Ishikawa (cell line): ENCODE measurements around the gene ATP9B.

Experiments
- CEBPB ChIP-seq: IDR thresholded peaks from 2 replicates; pipeline ENCODE4 v1.6.1; 2012
- CREB1 ChIP-seq: IDR thresholded peaks from 2 replicates; pipeline ENCODE4 v1.6.1; 2012; ENCODE audit warnings: low read depth
- EGR1 ChIP-seq: IDR thresholded peaks from 2 replicates; pipeline ENCODE4 v1.6.1; 2012
- EP300 ChIP-seq: IDR thresholded peaks from 2 replicates; pipeline ENCODE4 v1.6.1; 2012; ENCODE audit warnings: borderline replicate concordance
- FOXM1 ChIP-seq: IDR thresholded peaks from 2 replicates; pipeline ENCODE4 v1.6.1; 2012; ENCODE audit warnings: low read depth, borderline replicate concordance
- MAX ChIP-seq: IDR thresholded peaks from 2 replicates; pipeline ENCODE4 v1.6.1; 2012
- NFIC ChIP-seq: IDR thresholded peaks from 2 replicates; pipeline ENCODE4 v1.6.1; 2012
- RAD21 ChIP-seq: IDR thresholded peaks from 2 replicates; pipeline ENCODE4 v1.6.1; 2012; ENCODE audit warnings: low read depth
- REST ChIP-seq: IDR thresholded peaks from 2 replicates; pipeline ENCODE4 v1.6.1; 2012; ENCODE audit warnings: low read depth, mild to moderate bottlenecking
- TAF1 ChIP-seq: IDR thresholded peaks from 2 replicates; pipeline ENCODE4 v1.6.1; 2012; ENCODE audit warnings: low read depth, mild to moderate bottlenecking
- TCF12 ChIP-seq: IDR thresholded peaks from 2 replicates; pipeline ENCODE4 v1.6.1; 2012; ENCODE audit warnings: low read depth
- TEAD4 ChIP-seq: IDR thresholded peaks from 2 replicates; pipeline ENCODE4 v1.6.1; 2012
- YY1 ChIP-seq: IDR thresholded peaks from 2 replicates; pipeline ENCODE4 v1.6.1; 2012; ENCODE audit warnings: low read depth
- ZBTB7A ChIP-seq: IDR thresholded peaks from 2 replicates; pipeline ENCODE4 v1.6.1; 2012; ENCODE audit warnings: low read depth
- TF ChIP-seq, protein P1 (sequence below): IDR thresholded peaks from 2 replicates; pipeline ENCODE4 v1.6.1; 2012

ATP9B gene

GRCh38 chr18:79251021-79251420 lies 181.8 kb downstream of the ATP9B start:
- TF ChIP-seq REST, result no peak
- no peak for TF ChIP-seq EGR1
- no peak for TF ChIP-seq ZBTB7A

DNA sequence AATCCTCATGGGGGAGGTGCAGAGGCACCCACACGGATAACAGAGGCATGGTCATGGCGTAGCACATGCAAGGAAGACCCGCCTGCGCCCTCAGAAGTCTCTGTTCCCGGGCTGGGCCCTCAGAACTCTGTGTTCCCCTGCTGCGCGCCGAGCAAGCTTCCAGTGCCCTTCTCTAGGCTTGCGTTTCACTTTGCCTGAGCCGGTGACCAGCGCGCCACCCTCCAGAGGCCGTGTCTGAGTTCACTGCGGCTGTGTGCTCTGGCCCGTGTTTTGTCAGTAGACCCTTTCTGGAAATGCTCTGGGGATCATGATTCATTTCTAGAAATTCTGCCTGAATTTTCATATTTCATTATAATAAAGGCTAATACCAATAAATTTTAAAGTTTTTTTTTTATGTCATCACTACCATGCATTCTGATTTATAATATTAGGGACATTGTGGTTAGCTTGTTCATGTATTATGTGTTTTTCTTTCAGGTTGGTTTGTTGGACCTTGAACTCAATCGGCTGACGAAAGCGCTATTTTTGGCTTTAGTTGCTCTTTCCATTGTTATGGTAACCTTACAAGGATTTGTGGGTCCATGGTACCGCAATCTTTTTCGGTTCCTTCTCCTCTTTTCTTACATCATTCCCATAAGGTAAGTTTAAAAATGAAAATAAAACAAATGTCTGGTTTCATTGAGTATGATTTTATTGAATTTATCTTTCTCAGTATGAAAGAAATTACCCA lies 183.9 kb downstream of the ATP9B start:
- TF ChIP-seq EGR1 (no peak), TCF12 (no peak), TEAD4 (no peak), MAX (no peak), REST (no peak), NFIC (no peak), YY1 (no peak), ZBTB7A (no peak), RAD21 (no peak), EP300 (no peak), CREB1 (no peak), CEBPB (no peak)
- TF ChIP-seq, protein P1, sequence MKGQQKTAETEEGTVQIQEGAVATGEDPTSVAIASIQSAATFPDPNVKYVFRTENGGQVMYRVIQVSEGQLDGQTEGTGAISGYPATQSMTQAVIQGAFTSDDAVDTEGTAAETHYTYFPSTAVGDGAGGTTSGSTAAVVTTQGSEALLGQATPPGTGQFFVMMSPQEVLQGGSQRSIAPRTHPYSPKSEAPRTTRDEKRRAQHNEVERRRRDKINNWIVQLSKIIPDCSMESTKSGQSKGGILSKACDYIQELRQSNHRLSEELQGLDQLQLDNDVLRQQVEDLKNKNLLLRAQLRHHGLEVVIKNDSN, result no peak

GRCh38 chr18:79257480-79257879 lies 188.3 kb downstream of the ATP9B start:
- TF ChIP-seq, protein P1, result no peak
- TF ChIP-seq FOXM1, result no peak

DNA sequence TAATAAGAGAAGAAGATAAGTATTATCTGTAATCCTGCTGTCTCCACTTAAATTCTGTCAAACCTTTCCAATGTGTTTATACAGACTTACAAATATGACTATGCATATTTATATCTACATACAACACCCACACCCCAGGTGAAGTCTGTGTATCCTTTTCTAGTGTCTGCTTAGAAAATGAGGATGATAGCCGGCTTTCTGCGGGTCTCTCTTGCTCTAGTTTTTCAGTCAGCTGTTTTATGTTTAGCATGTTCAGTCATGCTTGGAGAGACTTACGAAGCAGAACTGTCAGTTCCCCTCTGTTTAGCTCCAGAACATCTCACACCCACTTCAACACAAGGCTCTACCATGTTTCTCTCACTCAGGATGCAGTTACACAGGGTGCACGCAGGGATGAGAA lies 189.3 kb downstream of the ATP9B start:
- TF ChIP-seq TEAD4 (no peak), RAD21 (no peak), EGR1 (no peak), TAF1 (no peak), NFIC (no peak), CREB1 (no peak), MAX (no peak), FOXM1 (no peak), REST (no peak), YY1 (no peak), CEBPB (no peak), TCF12 (no peak), ZBTB7A (no peak)
- TF ChIP-seq, protein P1, result no peak

- no peak for TF ChIP-seq EP300
- TF ChIP-seq TAF1, result no peak
- TF ChIP-seq TCF12, result no peak
- TF ChIP-seq YY1, result no peak
- TF ChIP-seq, protein P1, result no peak
- no peak for TF ChIP-seq RAD21
- TF ChIP-seq ZBTB7A, result no peak
- no peak for TF ChIP-seq NFIC
- TF ChIP-seq CEBPB, result no peak
- no peak for TF ChIP-seq EGR1
- no peak for TF ChIP-seq TEAD4
- no peak for TF ChIP-seq REST
- no peak for TF ChIP-seq MAX
- no peak for TF ChIP-seq CREB1
Observed at GRCh38 chr18:79259218-79259617, 190.0 kb downstream of the ATP9B start.
